Stimulated activated CD4-positive, alpha-beta T cell treated with anti-CD3 and anti-CD28 coated beads, Interleukin-1b, Interleukin-23, amount 100 ng/mL, for 24 hours (primary cell): ENCODE measurements around the gene PEG3.

Experiments used
- DNase-seq, 4 experiments: peaks; one replicate each; pipeline ENCODE4 v3.0.0-alpha.2; 2020; ENCODE audit warnings: low read depth in 4 of 4, low spot score in 1 of 4

PEG3 gene

GRCh38 chr19:56811480-56811879, 29.0 kb downstream of the PEG3 start:
- DNase-seq, result no peak

- no peak for DNase-seq
Measured at GRCh38 chr19:56810260-56810659, 30.3 kb downstream of the PEG3 start.

GRCh38 chr19:56808717-56809392, 31.7 kb downstream of the PEG3 start:
- no peak for DNase-seq

- no peak for DNase-seq
Measured at GRCh38 chr19:56806639-56807038, 33.9 kb downstream of the PEG3 start.
